Measurements from ENCODE around the gene KLRF2.
A peak's percentile ranks its signal among the peaks of the same experiment; 100 is the strongest.
"Not testable (repeated sequence)": the region's sequence is repeated elsewhere in the genome, so short reads cannot be mapped to it uniquely, and the experiment has no call there.

Gene KLRF2

DNA sequence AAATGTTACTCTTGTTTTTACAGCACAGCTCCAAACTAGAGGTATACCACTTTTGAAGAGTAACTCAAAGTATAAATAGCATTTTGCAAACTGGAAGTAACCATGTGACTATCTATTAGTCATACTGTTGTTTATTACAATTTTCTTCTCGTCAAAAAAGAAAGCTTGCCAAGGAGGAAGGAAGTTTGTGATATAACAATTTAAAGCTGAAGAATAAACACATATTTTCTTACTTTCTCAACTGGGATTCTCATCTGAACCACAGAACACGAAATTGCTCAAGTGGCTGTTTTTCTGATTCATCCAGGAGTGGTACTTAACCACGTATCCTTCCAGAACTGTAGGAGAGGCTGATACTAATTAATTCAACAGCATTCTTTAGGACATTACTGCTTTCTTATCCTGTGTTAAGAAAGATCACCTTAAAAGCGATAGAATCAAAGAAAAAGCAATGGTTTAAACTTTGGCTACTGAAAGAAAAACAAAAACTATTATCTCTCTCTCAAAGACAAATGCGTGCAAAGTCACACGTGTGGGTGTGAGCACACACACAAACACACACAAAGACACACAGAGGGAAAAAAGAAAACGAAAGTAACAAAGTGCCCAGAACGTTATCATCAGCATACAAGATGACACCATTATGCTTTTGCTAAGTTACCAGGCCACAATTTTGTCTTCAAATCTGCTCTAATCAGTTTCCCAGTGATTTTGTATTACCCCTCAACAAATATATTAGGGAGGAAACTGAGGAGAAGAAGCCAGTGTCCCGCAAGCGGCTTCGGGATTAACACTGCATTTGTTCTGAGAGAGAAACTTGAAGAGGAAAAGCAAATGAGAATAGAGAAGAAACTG lies 11.8 kb upstream of the KLRF2 start, which contains the start of gene CLEC2B:
CLEC2B (minus strand) TSS at position 48 of the 855 bp plus-strand sequence.
- intact Hi-C loops (cut with micrococcal nuclease) = loop anchor here (5.0 kb wide), 2 partner anchors 57 to 112 kb away; no protein-coding TSS in a partner anchor
- Mint-ChIP-seq H3K4me1 (ENCODE audit: low read depth) (peaks cover 26% of the 10 kb centered on the region), H3K4me3 (peak within 1 kb of the TSS; percentile 85), H3K9me3 (peaks cover 2% of the 10 kb centered on the region), H3K27ac (peak within 1 kb of the TSS; percentile 100), H3K36me3 (ENCODE audit: low read depth) (peaks cover 11% of the 10 kb centered on the region), H3K27me3 (no peaks in the 10 kb centered on the region)

DNA sequence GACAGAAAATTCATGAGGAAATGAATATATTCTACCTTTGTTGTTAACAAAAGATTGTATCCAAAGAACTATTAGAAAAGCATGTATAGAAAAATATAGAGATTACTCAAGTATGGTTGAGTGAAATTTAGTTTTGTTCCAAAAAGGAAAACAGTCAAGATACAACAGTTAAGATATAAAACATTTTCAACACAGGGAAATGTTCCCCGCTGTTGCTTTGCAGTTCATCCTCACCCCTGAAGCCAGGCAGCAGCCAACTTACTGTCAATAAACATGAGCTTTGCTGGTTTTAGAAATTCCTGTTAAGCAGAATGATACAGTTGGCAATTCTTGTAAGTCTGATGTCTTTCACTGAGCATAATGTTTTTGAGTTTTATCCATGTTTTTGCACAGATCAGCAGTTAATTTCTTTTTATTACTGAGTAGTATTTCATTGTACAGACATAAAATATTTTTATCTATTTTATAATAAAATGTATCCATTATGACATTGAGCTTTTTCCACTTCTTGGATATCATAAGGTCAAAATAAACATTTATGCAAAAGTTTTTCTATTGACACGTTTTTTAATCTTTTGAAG lies 10.9 kb upstream of the KLRF2 start:
- Mint-ChIP-seq H3K4me3 (peak overlapping the region; percentile 85), H3K9me3 (peaks cover 4% of the 10 kb centered on the region), H3K4me1 (ENCODE audit: low read depth) (peaks cover 18% of the 10 kb centered on the region), H3K27ac (peak overlapping the region; percentile 100), H3K36me3 (ENCODE audit: low read depth) (peaks cover 5% of the 10 kb centered on the region), H3K27me3 (no peaks in the 10 kb centered on the region)
- intact Hi-C loops (cut with micrococcal nuclease) = no loop called here

DNA sequence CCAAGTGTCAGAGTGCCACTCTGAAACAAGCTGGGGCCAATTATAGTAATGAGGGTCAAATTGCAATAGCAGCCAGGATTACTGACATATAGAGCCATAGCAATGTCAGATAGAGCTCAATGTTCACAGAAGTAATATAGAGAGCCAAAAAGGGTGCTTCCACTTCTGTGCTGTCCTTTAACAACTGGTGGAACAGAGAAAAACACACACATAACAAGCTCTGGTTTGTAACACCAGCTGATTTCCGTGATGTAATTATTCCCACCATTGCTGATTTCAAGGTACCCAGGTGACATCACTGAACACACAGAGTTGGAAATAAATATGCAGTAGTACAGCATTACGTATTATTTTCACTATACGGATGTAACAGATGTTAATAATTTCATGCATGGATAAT lies 9.1 kb upstream of the KLRF2 start:
- Mint-ChIP-seq H3K36me3 (ENCODE audit: low read depth) (peaks cover 5% of the 10 kb centered on the region), H3K27ac (no peak overlapping the region), H3K27me3 (no peaks in the 10 kb centered on the region), H3K4me3 (no peak overlapping the region), H3K9me3 (peaks cover 8% of the 10 kb centered on the region), H3K4me1 (ENCODE audit: low read depth) (peaks cover 5% of the 10 kb centered on the region)
- intact Hi-C loops (cut with micrococcal nuclease) = no loop called here

DNA sequence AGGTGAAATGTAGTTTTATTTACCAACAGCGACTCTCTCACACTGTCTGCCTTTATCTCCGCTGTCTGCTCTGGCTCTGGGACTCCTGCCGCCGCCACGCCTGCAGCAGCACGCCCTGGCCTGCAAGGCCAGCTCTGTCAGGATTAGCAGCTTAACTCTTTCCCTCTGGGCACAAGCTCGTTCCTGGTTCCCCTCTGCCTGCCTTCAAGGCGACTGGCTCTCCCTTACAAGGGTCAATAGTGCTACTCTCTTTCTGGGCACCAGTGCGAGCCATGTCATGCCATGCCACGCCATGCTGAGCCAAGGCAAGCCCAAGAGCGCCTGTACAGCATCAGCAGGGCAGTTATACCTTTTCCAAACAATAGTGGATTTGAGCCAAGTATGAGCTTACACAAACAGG lies 8.5 kb upstream of the KLRF2 start:
- peaks cover 5% of the 10 kb centered on the region for H3K36me3 Mint-ChIP-seq (ENCODE audit: low read depth)
- no peak overlapping the region for H3K27ac Mint-ChIP-seq
- peaks cover 5% of the 10 kb centered on the region for H3K4me1 Mint-ChIP-seq (ENCODE audit: low read depth)
- no peaks in the 10 kb centered on the region for H3K27me3 Mint-ChIP-seq
- intact Hi-C loops (cut with micrococcal nuclease) = no loop called here
- H3K4me3 Mint-ChIP-seq = no peak overlapping the region
- peaks cover 8% of the 10 kb centered on the region for H3K9me3 Mint-ChIP-seq

DNA sequence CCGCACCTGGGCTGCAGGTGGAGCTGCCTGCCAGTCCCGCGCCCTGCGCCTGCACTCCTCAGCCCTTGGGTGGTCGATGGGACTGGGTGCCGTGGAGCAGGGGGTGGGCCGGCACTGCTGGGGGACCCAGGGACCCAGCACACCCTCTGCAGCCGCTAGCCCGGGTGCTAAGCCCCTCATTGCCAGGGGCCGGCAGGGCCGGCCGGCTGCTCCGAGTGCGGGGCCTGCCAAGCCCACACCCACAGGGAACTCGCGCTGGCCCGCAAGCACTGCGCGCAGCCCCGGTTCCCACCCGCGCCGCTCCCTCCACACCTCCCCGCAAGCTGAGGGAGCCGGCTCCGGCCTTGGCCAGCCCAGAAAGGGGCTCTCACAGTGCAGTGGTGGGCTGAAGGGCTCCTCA lies 5.2 kb upstream of the KLRF2 start:
- intact Hi-C loops (cut with micrococcal nuclease); H3K4me3 Mint-ChIP-seq; H3K4me1 Mint-ChIP-seq (ENCODE audit: low read depth); H3K9me3 Mint-ChIP-seq; H3K27me3 Mint-ChIP-seq; H3K27ac Mint-ChIP-seq; H3K36me3 Mint-ChIP-seq (ENCODE audit: low read depth): not testable (repeated sequence)

DNA sequence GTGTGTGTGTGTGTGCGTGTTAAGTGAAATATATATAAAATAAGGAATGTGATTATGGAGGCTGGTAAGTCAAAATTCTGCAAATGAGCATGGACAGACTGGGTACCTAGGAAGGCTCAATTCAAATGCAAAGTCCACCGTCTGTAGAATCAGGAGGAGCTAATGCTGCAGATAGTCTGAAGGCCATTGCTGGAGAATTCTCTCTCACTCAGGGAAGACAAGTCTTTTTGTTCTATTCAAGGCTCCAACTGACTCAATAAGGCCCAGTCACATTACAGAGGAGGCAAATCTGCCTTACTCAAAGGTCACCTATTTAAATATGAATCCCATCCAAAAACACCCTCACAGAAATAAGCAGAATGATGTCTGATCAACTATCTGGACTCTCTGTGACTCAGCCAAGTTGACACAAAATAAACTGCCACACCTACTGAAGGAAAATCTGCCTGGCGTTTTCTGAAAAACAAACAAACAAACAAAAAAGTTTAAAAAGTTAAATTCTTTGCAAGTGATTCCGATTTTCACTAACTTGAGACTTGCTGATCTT lies 684 bp upstream of the KLRF2 start:
- Mint-ChIP-seq H3K27ac (no peak overlapping the region), H3K36me3 (ENCODE audit: low read depth) (no peaks in the 10 kb centered on the region), H3K9me3 (peaks cover 2% of the 10 kb centered on the region), H3K4me1 (ENCODE audit: low read depth) (no peaks in the 10 kb centered on the region), H3K27me3 (no peaks in the 10 kb centered on the region), H3K4me3 (no peak overlapping the region)
- intact Hi-C loops (cut with micrococcal nuclease) = no loop called here

DNA sequence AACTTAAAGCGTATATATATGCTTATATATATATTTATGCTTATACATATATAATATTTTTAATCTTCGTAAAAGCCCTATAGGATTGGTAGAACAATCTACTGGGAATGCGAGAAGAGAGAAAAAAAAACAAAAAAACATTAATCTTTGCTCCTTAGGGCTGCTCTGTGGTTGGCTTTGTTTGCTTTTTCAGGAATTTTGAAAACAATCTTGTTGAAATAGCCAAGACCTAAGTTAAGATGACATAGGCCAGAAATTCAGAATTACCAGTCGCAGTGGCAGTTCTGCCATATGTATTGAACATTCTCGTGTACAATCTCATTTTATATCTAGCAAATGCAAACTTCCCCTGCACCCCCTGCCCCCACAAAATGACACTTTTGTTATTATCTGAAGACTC lies 699 bp downstream of the KLRF2 start:
- H3K4me1 Mint-ChIP-seq (ENCODE audit: low read depth) = no peaks in the 10 kb centered on the region
- no peaks in the 10 kb centered on the region for H3K36me3 Mint-ChIP-seq (ENCODE audit: low read depth)
- H3K27ac Mint-ChIP-seq = no peak overlapping the region
- intact Hi-C loops (cut with micrococcal nuclease) = no loop called here
- no peaks in the 10 kb centered on the region for H3K9me3 Mint-ChIP-seq
- H3K4me3 Mint-ChIP-seq = no peak overlapping the region
- no peaks in the 10 kb centered on the region for H3K27me3 Mint-ChIP-seq

DNA sequence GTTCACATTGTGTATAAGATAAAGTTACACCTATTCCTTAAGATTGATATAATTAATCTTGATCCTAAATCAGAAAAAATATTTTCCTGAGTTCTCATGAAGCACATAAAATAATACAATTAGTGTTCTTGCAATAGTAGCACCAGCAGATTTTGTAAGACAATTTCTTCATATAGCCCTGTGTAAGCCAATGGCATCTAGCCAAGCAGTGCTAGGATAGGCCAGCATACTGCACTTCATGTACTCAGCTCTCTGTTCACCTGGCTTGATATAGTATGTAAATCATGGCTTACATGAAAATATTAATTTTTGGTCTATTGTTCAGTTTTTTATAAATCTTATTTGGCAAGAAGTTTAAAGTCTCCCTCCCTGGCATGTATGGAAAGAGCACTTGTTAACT lies 1.9 kb downstream of the KLRF2 start:
- Mint-ChIP-seq H3K27me3 (no peaks in the 10 kb centered on the region), H3K4me1 (ENCODE audit: low read depth) (no peaks in the 10 kb centered on the region), H3K36me3 (ENCODE audit: low read depth) (no peaks in the 10 kb centered on the region), H3K9me3 (no peaks in the 10 kb centered on the region), H3K4me3 (no peak overlapping the region), H3K27ac (no peak overlapping the region)
- intact Hi-C loops (cut with micrococcal nuclease) = no loop called here

DNA sequence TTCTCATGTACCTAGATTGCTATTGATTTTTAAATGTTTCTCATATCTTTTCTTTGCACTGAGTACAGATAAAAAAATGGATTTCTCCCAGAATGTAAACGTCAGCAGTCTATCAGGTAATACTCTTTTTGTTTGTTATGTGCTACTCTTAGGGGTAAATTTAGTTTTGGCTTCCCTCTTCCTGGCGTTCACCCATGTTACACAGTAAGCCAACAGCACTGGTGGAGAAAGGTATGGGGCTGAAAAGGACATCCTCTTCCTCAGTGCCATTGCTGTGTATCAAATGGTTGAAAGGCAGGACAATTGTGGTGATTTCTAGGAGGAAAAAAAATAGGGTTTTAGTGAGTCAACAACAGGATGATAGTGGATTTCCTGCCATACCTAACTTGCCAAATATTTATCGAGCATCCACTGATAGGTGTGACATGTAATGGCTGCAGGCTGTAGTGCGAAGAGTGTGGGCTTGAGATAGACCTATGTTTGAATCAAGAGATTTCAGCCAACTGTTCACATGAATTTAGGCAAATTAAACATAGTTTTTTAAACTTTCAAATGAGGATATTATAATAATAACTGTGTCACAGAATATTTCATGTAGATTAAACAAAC lies 7.5 kb downstream of the KLRF2 start:
- no peaks in the 10 kb centered on the region for H3K27me3 Mint-ChIP-seq
- intact Hi-C loops (cut with micrococcal nuclease) = no loop called here
- H3K9me3 Mint-ChIP-seq = no peaks in the 10 kb centered on the region
- H3K36me3 Mint-ChIP-seq (ENCODE audit: low read depth) = no peaks in the 10 kb centered on the region
- no peak overlapping the region for H3K27ac Mint-ChIP-seq
- no peak overlapping the region for H3K4me3 Mint-ChIP-seq
- H3K4me1 Mint-ChIP-seq (ENCODE audit: low read depth) = no peaks in the 10 kb centered on the region

DNA sequence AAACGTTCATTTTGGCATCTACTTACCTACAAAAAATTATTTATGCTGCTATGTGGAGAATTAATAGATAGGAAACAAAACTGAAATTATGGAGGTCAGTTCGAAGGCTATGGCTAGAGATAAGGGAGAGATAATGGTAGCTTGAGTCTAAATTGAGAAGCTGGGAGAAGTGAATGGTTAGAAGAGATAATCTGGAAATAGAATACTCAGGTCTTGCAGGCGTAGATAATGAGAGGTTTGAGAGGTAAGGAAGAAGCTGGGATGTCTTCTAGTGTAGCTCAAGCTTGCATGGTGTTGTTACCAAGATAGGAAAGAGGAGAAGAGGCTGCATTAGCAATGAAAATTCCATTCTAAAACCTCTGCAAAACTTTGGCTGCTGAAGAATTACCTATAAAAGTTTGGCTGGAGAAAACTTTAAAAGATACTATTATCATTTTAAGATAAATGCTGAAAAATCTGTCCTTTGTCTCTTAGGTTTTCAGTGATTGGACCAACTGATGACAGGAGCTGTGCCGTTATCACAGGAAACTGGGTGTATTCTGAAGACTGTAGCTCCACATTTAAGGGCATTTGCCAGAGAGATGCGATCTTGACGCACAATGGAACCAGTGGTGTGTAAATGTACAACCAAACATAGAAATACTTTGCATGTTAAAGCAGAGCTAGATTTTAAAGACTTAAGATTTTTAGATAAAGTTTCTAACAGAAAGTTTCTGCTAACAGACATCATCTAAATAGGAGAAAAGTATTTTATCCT lies 14.1 kb downstream of the KLRF2 start:
- H3K4me3 Mint-ChIP-seq = no peak overlapping the region
- H3K27me3 Mint-ChIP-seq = peaks cover 2% of the 10 kb centered on the region
- no peak overlapping the region for H3K27ac Mint-ChIP-seq
- intact Hi-C loops (cut with micrococcal nuclease) = no loop called here
- H3K4me1 Mint-ChIP-seq (ENCODE audit: low read depth) = peaks cover 7% of the 10 kb centered on the region
- H3K9me3 Mint-ChIP-seq = no peaks in the 10 kb centered on the region
- H3K36me3 Mint-ChIP-seq (ENCODE audit: low read depth) = no peaks in the 10 kb centered on the region

DNA sequence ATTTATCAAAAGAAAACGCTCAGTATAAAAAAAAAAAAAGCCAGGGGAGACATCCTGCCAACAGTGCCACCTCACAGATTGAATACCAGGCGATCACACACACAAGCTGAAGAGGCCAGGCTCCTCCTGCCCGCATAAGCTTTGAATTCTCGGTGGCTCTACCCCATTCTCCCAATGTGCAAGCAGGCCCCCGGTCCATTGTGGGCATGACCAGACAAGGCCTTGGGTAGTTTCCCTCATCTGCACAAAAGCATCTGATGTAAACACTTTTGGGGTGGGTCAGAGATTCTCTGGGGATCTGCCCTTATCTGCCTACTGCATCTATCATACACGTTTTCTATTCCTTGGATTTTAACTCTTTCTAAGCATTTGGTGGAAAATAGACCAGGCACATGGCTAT lies 16.2 kb downstream of the KLRF2 start:
- Mint-ChIP-seq H3K4me3 (no peak overlapping the region), H3K9me3 (peaks cover 11% of the 10 kb centered on the region), H3K27ac (no peak overlapping the region), H3K36me3 (ENCODE audit: low read depth) (peaks cover 1% of the 10 kb centered on the region), H3K4me1 (ENCODE audit: low read depth) (peaks cover 7% of the 10 kb centered on the region), H3K27me3 (peaks cover 2% of the 10 kb centered on the region)
- intact Hi-C loops (cut with micrococcal nuclease) = no loop called here

DNA sequence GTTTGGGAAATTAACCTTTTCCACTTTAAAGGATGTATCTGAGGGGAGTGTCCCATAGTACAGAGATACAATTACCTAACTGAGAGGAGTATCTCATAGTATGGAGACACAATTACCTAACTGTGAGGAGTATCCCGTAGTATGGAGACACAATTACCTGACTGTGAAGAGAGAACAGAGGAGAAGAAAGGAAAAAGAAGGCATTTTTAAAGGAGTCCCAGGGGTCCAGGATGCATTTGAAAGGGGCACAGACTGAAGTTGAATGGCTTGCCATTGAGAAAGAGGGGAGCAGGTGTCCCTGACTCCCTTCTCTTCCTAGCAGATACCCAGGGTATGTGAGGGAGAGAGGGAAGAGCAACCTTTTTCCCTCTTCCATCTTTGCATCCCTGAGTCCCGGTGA lies 17.9 kb downstream of the KLRF2 start:
- Mint-ChIP-seq H3K27ac (no peak overlapping the region), H3K36me3 (ENCODE audit: low read depth) (peaks cover 7% of the 10 kb centered on the region), H3K4me3 (no peak overlapping the region), H3K27me3 (no peaks in the 10 kb centered on the region), H3K4me1 (ENCODE audit: low read depth) (peaks cover 7% of the 10 kb centered on the region), H3K9me3 (peaks cover 26% of the 10 kb centered on the region)
- intact Hi-C loops (cut with micrococcal nuclease) = no loop called here

DNA sequence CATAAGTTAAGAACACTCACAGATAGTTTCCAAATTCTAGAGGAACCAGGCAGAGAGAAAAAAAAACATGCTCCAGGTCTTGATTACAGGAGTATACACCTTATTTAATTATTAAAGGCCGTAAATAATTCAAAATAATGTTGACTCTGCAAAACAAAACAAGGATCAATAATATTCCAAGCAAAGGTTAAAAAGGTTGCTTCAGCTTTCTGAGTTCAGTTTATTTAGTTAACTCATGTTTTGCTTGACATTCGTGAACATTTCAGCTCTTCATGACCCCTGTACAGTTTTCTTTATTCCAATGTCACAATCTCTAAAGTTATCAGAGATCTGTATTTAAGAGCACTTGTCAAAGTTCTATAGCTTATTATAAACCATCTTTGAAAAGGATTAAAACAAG lies 19.6 kb downstream of the KLRF2 start:
- Mint-ChIP-seq H3K4me3 (no peak overlapping the region), H3K9me3 (peaks cover 41% of the 10 kb centered on the region), H3K27me3 (no peaks in the 10 kb centered on the region), H3K27ac (no peak overlapping the region), H3K4me1 (ENCODE audit: low read depth) (peaks cover 7% of the 10 kb centered on the region), H3K36me3 (ENCODE audit: low read depth) (peaks cover 7% of the 10 kb centered on the region)
- intact Hi-C loops (cut with micrococcal nuclease) = no loop called here

Data from dendritic cell treated with granulocyte-macrophage colony-stimulating factor and Interleukin-4, amounts not matched to agents 40 ng/mL and 50 ng/mL, for 4 days (primary cell).